K562 (cell line): ENCODE data around the gene KXD1.

Experiments
- CBX2 ChIP-seq: fragments of 200-600 bp; sonication (generic); IDR thresholded peaks from one replicate; pipeline ENCODE4 v1.6.1; 2012; ENCODE audit warnings: mild to moderate bottlenecking, low read length, inconsistent platforms; ENCODE audit not compliant: insufficient read depth, poor library complexity, severe bottlenecking
- HOXB6 ChIP-seq: fragments of 250-450 bp; sonication (Bioruptor Pico); IDR thresholded peaks from 2 replicates; pipeline ENCODE4 v1.5.1; 2022; ENCODE audit warnings: mild to moderate bottlenecking, borderline replicate concordance
- JUNB ChIP-seq: fragments of 450-650 bp; formaldehyde crosslinking; conservative IDR thresholded peaks from 2 replicates; pipeline ENCODE4 v1.4.0; 2020; ENCODE audit warnings: mild to moderate bottlenecking
- JUND ChIP-seq, 2 experiments: IDR thresholded peaks; 2 replicates in 1 of 2; 3 replicates in 1 of 2; pipeline ENCODE4 v1.6.1; 2011; ENCODE audit warnings: borderline replicate concordance in 2 of 2, low read depth in 2 of 2, low read length in 2 of 2, improper control_type of control experiment in 1 of 2, missing biosample characterization in 1 of 2, missing genetic modification characterization in 1 of 2, missing genetic modification reagents in 1 of 2
- POLR2A ChIP-seq: fragments of 450-650 bp; conservative IDR thresholded peaks from 2 replicates; pipeline ENCODE4 v1.6.1; 2016
- POLR2AphosphoS5 ChIP-seq: IDR thresholded peaks from 2 replicates; pipeline ENCODE4 v1.6.1; 2011; ENCODE audit warnings: mild to moderate bottlenecking, low read depth, low read length, moderate library complexity; ENCODE audit not compliant: control insufficient read depth, insufficient read depth
- RBM25 ChIP-seq: fragments of 200-400 bp; formaldehyde crosslinking; IDR thresholded peaks from 2 replicates; pipeline ENCODE4 v1.6.1; 2018; ENCODE audit warnings: low read length, low read depth, moderate library complexity; ENCODE audit not compliant: severe bottlenecking
- RFX5 ChIP-seq: IDR thresholded peaks from 2 replicates; pipeline ENCODE4 v1.6.1; 2011; ENCODE audit warnings: low read depth, mild to moderate bottlenecking, improper control_type of control experiment, low read length
- YY1 ChIP-seq, 3 experiments: IDR thresholded peaks; 2 replicates each; pipeline ENCODE4 v1.6.1; 2011; ENCODE audit warnings: low read length in 2 of 3, mild to moderate bottlenecking in 2 of 3, moderate library complexity in 2 of 3, borderline replicate concordance in 1 of 3, control low read depth in 1 of 3, low read depth in 1 of 3; ENCODE audit not compliant: insufficient read depth in 3 of 3, insufficient replicate concordance in 2 of 3, control insufficient read depth in 1 of 3, insufficient read length in 1 of 3; ENCODE audit errors: extremely low read depth in 1 of 3
- ZBTB8A ChIP-seq: fragments of 450-650 bp; IDR thresholded peaks from 2 replicates; pipeline ENCODE4 v1.6.1; 2018; ENCODE audit warnings: mild to moderate bottlenecking, moderate library complexity; ENCODE audit not compliant: partially characterized antibody
- ZNF695 ChIP-seq: fragments of 450-650 bp; formaldehyde crosslinking; IDR thresholded peaks from 2 replicates; pipeline ENCODE4 v1.4.0; 2020; ENCODE audit warnings: mild to moderate bottlenecking, moderate library complexity
- TF ChIP-seq, protein P1 (sequence below), 3 experiments: IDR thresholded peaks in 2 of 3; conservative IDR thresholded peaks in 1 of 3; 2 replicates each; pipeline ENCODE4 v1.5.1; 2011 to 2012; ENCODE audit warnings: low read length in 3 of 3, mild to moderate bottlenecking in 3 of 3, control low read depth in 2 of 3, improper control_type of control experiment in 1 of 3, inconsistent platforms in 1 of 3, low read depth in 1 of 3, mixed read lengths in 1 of 3, moderate library complexity in 1 of 3; ENCODE audit not compliant: insufficient read depth in 2 of 3
- TF ChIP-seq, protein P2 (sequence below), 2 experiments: fragments of 450-650 bp; formaldehyde crosslinking in 1 of 2; IDR thresholded peaks; 2 replicates each; pipeline versions ENCODE4 v1.4.0 to v1.6.1; 2014 to 2020; ENCODE audit warnings: mild to moderate bottlenecking in 2 of 2, borderline replicate concordance in 1 of 2, low read depth in 1 of 2
- TF ChIP-seq, protein P3 (sequence below): sonication (generic); formaldehyde crosslinking; IDR thresholded peaks from 2 replicates; pipeline ENCODE4 v1.8.0; 2022; ENCODE audit warnings: mild to moderate bottlenecking, missing genetic modification reagents

GRCh38 chr19:18518639-18519038 lies 39.0 kb upstream of the KXD1 start:
- TF ChIP-seq HOXB6 (CRISPR knock-in tag): no peak
- TF ChIP-seq RBM25: no peak
- TF ChIP-seq ZNF695 (CRISPR knock-in tag): no peak
- TF ChIP-seq, protein P1, sequence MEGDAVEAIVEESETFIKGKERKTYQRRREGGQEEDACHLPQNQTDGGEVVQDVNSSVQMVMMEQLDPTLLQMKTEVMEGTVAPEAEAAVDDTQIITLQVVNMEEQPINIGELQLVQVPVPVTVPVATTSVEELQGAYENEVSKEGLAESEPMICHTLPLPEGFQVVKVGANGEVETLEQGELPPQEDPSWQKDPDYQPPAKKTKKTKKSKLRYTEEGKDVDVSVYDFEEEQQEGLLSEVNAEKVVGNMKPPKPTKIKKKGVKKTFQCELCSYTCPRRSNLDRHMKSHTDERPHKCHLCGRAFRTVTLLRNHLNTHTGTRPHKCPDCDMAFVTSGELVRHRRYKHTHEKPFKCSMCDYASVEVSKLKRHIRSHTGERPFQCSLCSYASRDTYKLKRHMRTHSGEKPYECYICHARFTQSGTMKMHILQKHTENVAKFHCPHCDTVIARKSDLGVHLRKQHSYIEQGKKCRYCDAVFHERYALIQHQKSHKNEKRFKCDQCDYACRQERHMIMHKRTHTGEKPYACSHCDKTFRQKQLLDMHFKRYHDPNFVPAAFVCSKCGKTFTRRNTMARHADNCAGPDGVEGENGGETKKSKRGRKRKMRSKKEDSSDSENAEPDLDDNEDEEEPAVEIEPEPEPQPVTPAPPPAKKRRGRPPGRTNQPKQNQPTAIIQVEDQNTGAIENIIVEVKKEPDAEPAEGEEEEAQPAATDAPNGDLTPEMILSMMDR (IDR thresholded peaks at IDR 0.05 in 2 of 3, conservative IDR thresholded peaks at IDR 0.05 in 1 of 3; ENCODE audit: insufficient read depth in 2 of 3, low read depth in 1 of 3, low read length in 3 of 3): no peak
- TF ChIP-seq, protein P2, sequence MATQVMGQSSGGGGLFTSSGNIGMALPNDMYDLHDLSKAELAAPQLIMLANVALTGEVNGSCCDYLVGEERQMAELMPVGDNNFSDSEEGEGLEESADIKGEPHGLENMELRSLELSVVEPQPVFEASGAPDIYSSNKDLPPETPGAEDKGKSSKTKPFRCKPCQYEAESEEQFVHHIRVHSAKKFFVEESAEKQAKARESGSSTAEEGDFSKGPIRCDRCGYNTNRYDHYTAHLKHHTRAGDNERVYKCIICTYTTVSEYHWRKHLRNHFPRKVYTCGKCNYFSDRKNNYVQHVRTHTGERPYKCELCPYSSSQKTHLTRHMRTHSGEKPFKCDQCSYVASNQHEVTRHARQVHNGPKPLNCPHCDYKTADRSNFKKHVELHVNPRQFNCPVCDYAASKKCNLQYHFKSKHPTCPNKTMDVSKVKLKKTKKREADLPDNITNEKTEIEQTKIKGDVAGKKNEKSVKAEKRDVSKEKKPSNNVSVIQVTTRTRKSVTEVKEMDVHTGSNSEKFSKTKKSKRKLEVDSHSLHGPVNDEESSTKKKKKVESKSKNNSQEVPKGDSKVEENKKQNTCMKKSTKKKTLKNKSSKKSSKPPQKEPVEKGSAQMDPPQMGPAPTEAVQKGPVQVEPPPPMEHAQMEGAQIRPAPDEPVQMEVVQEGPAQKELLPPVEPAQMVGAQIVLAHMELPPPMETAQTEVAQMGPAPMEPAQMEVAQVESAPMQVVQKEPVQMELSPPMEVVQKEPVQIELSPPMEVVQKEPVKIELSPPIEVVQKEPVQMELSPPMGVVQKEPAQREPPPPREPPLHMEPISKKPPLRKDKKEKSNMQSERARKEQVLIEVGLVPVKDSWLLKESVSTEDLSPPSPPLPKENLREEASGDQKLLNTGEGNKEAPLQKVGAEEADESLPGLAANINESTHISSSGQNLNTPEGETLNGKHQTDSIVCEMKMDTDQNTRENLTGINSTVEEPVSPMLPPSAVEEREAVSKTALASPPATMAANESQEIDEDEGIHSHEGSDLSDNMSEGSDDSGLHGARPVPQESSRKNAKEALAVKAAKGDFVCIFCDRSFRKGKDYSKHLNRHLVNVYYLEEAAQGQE (IDR thresholded peaks at IDR 0.05; ENCODE audit: borderline replicate concordance): no peak
- TF ChIP-seq, protein P2 (CRISPR knock-in tag; IDR thresholded peaks at IDR 0.05; ENCODE audit: low read depth): no peak
- TF ChIP-seq ZBTB8A: no peak
- no peak for TF ChIP-seq JUND (IDR thresholded peaks at IDR 0.05; ENCODE audit: borderline replicate concordance, low read depth, low read length)
- no peak for TF ChIP-seq JUND (tag; IDR thresholded peaks at IDR 0.05; ENCODE audit: borderline replicate concordance, low read depth, low read length)
- TF ChIP-seq RFX5: no peak
- TF ChIP-seq POLR2A: no peak
- TF ChIP-seq, protein P3, sequence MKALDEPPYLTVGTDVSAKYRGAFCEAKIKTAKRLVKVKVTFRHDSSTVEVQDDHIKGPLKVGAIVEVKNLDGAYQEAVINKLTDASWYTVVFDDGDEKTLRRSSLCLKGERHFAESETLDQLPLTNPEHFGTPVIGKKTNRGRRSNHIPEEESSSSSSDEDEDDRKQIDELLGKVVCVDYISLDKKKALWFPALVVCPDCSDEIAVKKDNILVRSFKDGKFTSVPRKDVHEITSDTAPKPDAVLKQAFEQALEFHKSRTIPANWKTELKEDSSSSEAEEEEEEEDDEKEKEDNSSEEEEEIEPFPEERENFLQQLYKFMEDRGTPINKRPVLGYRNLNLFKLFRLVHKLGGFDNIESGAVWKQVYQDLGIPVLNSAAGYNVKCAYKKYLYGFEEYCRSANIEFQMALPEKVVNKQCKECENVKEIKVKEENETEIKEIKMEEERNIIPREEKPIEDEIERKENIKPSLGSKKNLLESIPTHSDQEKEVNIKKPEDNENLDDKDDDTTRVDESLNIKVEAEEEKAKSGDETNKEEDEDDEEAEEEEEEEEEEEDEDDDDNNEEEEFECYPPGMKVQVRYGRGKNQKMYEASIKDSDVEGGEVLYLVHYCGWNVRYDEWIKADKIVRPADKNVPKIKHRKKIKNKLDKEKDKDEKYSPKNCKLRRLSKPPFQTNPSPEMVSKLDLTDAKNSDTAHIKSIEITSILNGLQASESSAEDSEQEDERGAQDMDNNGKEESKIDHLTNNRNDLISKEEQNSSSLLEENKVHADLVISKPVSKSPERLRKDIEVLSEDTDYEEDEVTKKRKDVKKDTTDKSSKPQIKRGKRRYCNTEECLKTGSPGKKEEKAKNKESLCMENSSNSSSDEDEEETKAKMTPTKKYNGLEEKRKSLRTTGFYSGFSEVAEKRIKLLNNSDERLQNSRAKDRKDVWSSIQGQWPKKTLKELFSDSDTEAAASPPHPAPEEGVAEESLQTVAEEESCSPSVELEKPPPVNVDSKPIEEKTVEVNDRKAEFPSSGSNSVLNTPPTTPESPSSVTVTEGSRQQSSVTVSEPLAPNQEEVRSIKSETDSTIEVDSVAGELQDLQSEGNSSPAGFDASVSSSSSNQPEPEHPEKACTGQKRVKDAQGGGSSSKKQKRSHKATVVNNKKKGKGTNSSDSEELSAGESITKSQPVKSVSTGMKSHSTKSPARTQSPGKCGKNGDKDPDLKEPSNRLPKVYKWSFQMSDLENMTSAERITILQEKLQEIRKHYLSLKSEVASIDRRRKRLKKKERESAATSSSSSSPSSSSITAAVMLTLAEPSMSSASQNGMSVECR (CRISPR knock-in tag): no peak
- TF ChIP-seq YY1 (IDR thresholded peaks at IDR 0.05; ENCODE audit: borderline replicate concordance in 1 of 3, control insufficient read depth in 1 of 3, extremely low read depth in 1 of 3, insufficient read depth in 3 of 3, insufficient read length in 1 of 3, insufficient replicate concordance in 2 of 3, low read depth in 1 of 3, low read length in 2 of 3): no peak
- no peak for TF ChIP-seq JUNB
- no peak for TF ChIP-seq CBX2
- no peak for TF ChIP-seq POLR2AphosphoS5
